IPS DF 4.7 (cell line): ENCODE data around the gene CPNE9.

ENCODE experiments used
- DNase-seq: peaks from one replicate; pipeline ENCODE4 v3.0.0-alpha.2; 2013; ENCODE audit warnings: low spot score; ENCODE audit errors: extremely low read depth

Gene CPNE9

DNA sequence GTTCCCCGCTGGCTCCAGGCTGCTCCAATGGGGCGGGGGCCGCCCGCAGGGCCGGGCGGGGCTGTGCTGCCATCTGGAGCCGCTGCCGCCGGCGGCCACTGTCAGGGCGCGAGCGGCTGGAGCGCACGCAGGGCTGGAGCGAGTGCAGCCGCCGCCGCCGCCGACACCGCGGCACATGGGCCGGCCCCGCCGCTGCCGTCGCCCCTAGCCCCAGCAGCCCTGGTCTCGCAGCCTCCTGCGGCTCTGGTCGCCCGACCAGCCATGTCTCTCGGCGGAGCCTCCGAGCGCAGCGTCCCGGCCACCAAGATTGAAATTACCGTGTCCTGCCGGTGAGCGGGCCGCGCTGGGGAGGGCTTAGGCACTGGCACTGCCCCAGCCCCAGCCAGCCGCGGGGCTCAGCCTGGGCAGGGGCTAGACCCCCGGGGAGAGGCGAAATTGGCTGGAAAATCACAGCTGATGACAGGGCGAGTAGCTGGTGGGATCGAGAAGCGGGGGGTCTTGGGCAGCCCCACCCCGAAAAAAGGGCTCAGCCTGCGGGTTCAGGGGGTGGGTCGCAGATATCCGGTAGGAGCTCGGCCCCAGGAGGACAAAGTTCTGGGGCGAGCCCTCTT is at the start of gene CPNE9:
Gene CPNE9 (plus strand): TSS at position 98 of the 611 bp plus-strand sequence. CDS start 164 bp downstream, at position 262.
- DNase-seq, result no peak

DNA sequence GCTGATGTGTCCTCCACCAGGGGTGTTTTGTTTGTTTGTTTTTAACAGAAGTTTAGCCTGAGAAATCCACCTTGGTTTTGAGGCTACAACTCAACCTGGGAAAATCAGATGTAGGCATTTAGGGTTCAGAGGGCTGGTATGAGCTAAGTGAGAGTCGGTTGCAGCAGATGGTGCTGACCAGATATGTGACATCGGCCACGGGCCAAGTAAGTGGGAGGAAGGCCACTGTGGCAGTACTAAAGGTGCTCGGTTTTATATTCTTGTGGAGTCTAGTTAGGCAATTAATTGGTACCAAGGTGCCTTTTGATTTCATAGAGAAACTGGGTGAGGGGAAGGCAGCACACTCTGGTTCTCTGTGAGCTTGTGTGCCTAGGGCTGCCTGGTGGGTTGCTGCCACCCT is 43.8 kb upstream of the CPNE9 start:
- DNase-seq, result no peak

GRCh38 chr3:9660972-9661371 is 42.7 kb upstream of the CPNE9 start:
- DNase-seq, result no peak

DNA sequence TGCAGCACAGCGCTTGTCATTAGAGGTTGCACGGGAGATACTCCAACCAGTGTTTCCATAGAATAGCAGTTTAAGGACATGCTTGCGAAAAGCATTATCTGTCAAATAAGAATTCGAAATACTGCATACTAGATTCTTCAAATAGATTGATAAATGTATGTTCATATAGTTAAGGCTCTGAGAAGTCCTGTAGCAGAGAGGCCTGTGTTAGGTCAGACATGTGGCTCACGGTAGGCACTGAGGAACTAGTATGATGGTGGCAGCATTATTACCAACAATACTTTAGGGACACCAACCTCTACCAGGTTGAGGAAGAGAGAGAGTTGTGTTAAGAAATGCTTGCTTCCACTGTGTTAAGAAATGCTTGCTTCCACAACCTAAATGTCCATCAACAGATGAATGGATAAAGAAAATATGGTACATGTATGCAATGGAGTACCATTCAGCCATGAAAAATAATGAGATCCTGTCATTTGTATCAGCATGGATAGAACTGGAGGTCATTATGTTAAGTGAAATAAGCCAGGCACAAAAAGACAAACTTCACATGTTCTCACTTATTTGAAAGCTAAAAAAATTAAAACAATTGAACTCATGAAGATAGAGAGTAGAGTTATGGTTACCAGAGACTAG is 39.4 kb upstream of the CPNE9 start:
- no peak for DNase-seq

DNA sequence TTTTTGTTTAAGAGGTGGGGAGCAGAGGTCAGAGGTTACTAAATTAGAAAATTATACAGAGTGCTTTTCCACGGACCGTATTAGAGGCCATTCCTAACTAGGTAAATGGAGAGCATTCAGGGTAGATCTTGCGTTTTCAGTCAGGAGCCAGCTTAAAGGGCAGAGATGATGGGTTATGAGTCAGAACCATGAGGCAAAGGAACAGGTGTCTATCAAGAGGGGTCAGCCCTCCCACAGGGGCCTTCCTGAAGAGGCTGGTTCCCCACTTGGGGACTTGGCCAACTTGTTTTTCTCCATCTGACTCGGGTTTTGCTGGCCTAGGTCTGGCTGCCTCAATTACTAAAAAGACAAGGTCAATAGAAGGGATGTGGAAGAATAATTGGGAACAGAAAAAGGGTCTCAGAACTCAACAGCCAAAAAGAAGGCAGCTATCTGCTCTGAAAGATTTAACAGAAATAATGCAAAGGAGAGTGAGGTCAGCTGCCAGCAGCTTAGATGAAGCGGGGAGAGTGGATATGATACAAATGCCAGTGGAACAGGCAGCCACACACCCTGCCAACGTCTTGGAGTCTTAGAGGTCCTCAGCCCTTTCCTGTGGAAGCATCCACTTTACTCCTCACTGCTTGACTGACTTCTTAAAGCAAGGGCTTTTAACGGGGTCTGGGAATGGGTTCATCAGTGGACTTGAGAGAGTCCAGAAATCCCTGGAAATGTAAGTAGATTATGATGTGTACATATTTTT is 36.8 kb upstream of the CPNE9 start:
- no peak for DNase-seq

- DNase-seq, result no peak
Measured at GRCh38 chr3:9669277-9669676, 34.4 kb upstream of the CPNE9 start.

DNA sequence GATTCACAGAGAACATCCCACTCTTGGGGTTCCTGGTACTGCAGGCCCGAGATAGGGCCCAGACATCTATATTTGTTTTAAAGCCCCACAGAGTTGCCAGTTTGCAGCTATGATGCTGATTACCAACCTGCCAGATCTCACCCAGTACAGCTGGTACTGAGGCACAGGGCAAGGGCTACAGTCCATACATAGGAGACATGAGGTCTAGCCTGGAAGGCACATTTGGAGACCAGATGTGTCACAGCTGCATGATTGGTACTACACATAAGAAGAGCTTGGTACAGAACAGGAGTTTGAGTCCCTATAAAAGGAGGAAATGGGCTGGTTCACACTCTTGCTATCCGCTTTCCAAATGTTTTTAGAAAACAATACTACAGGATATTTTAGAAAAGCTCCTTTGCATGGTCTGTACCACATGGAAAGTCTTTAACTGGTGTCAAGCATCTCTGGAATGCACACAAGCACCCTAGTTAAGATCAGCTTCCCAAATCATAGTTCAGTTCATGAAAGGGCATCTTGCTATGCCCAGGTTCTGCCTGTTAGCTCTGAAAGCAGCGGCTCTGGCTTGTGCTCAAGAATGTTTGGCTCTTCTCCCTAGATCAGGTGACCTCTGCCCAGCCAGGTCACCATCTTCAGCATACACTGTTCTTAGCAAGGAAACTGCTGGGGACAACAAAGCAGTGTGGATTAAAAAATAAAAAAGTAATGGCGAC is 33.8 kb upstream of the CPNE9 start:
- no peak for DNase-seq

DNA sequence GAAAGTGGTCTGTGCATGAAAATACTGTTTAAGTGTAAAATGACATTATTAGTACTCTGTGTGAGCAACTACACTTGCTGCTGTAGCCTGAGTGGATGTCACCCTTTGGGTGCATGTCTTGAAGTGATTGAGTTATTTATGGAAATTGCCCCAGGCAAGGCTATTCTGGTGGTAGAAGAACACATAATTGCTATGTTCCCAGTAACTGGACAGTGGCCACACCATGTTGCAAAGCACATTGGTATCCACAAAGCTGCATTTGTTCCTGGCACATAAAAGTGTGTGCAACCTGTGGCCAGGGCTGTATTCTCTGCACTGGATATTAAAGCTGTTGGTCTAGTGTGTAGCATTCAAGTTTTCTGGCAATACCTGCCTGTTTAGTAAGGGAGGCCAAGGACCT is 30.6 kb upstream of the CPNE9 start:
- DNase-seq, result no peak

DNA sequence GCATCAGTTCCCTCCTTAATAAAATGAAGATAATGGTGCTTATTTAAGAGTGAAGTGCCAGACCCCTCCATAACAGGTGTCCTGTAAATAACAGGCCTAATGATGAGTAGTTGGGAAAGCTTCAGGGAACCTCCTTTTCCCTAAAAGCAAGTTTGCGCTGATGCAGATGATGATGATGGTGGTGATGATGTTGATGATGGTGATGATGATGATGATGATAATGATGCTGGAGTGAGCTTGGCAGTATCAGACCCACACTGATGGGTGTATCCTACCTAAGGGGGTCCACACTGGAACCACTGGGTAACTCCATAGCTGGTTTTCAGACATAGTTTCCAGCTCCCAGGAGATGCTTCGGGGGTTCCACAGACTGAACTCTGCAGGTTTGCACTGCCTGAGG is 29.9 kb upstream of the CPNE9 start:
- no peak for DNase-seq

DNA sequence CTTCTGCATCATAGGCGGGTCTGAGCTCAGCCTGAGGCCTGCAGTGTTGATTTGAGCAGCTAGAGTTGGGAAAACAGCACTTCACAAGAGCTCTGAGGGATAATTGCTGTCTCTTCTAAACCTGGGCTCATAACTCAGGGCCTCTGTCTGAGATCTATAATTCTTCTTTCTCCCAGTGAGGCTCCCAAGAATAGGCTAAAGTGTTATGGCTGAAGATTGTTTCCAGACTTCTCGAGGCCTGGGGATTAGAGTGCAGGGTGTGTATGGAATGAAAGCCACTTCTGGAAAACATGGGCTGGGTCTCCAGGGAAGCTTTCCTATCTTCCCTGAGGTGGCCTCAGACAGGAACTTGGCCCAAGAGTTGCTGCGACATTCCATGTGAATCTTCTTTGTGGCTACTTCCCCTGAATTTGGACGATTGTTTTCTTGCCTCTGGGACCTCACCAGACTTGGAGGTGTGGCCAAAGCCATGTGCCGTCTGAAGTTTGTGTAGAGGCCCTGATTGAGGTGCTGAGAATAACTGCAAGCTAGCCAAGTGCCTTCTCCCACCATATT is 27.8 kb upstream of the CPNE9 start:
- no peak for DNase-seq

DNA sequence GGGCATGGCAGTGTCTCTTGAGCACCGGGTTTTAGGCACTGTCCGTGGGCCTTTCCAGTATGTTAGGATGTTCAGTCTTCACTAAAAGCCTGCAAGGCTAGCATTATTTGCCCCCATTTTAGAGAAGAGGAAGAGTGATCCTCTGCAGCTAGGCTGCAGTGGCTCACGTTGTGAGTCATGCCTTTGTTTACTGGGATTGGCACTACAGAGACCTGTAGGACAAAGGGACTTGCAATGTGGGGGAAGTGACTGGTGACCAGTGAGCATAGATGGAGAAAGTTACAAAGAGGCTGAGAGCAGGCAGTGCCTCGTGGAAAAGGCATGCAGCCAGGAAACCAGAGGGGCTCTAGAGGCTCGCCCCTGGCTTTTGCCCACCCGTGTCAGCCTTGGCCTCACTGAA is 26.8 kb upstream of the CPNE9 start:
- no peak for DNase-seq

DNA sequence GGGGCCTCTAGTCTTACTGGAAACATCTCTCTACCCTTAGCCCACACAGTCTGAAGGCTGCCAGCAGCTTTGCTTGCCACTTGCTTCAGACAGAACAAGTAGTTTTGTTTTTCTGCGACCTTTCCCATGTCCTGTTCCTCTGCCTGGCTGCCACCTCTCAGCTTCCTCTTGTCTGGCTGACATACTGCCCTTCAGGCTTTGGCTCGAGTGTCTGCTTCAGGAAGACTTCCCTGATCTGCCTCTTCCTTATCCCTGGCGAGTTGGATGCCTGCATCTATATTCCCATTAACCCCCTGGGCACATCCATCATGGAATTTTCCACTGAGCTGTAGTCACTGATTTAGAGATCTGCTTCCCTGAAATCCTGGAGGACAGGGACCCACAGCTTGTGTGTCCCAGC is 25.1 kb upstream of the CPNE9 start:
- DNase-seq, result no peak

- DNase-seq, result no peak
Measured at GRCh38 chr3:9679476-9680080, 24.1 kb upstream of the CPNE9 start.

GRCh38 chr3:9681011-9681722 is 22.5 kb upstream of the CPNE9 start:
- DNase-seq, result no peak

DNA sequence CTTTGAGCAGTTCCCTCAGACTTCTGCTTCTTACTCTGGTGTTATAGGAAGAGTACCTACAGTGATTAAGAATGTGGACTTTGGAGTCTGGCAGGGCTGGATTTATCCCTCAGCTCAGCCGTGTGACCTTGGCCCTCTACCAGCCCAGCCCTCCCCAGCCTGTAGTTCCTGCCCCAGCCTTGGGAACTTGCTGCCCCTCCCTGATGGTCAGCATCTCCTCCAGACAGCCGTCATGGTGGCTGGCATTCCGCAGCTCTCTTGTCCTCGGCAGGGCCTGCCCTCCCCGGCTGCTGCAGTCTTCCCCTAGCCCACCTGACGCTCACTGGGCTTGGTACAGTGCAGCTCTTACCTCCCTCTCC is 21.9 kb upstream of the CPNE9 start:
- DNase-seq, result no peak

- no peak for DNase-seq
Measured at GRCh38 chr3:9682096-9682495, 21.5 kb upstream of the CPNE9 start.

GRCh38 chr3:9683426-9683825 is 20.2 kb upstream of the CPNE9 start:
- DNase-seq, result no peak

- DNase-seq, result no peak
Measured at GRCh38 chr3:9685216-9686049, 18.2 kb upstream of the CPNE9 start.

- no peak for DNase-seq
Measured at GRCh38 chr3:9686050-9686550, 17.5 kb upstream of the CPNE9 start.

DNA sequence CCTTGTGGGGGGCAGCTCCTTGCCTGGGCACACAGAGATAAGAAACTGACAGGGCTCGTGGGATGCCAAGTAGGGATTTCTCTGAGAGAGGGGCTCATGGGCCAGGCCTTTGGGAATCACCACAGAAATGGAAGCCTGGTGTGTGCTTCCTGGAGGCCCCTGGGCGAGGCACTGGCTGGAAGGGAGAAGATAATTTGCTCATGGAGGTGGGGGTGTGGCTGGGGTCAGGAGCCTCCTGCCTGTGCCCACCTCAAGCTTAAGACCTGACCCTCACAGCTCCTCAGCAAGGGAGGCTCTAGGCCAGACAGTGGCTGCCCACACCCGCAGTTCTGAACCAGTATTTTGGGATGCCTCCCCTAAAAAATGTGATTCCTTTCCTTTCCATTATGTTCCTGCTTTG is 16.9 kb upstream of the CPNE9 start:
- DNase-seq, result no peak
